Lower lobe of right lung (tissue), 2 donors: ENCODE results near the gene CD99. TPM values are rescaled to one million over a fixed set of nuclear protein-coding genes. Genes with fewer than 3 reads are reported as not detected.
A peak's percentile ranks its signal among the peaks of the same experiment; 100 is the strongest.

Experiments used
- ATAC-seq, 2 donors: fragments of 200-7000 bp; cut with Tn5 transposase; one replicate each; pipeline ENCODE4 v1.9.1; 2020 to 2022; ENCODE audit warnings: mild to moderate bottlenecking in 2 of 2, moderate library complexity in 2 of 2
- DNase-seq: peaks from one replicate; pipeline ENCODE4 v3.0.0-alpha.2; 2020
- H3K27ac ChIP-seq: fragments of 200-600 bp; one replicate; pipeline ENCODE4 v1.8.0; 2022
- H3K27me3 ChIP-seq: fragments of 200-600 bp; one replicate; pipeline ENCODE4 v1.8.0; 2022; ENCODE audit warnings: low read depth
- H3K36me3 ChIP-seq: fragments of 200-600 bp; one replicate; pipeline ENCODE4 v1.8.0; 2022; ENCODE audit warnings: mild to moderate bottlenecking
- H3K4me1 ChIP-seq: fragments of 200-600 bp; one replicate; pipeline ENCODE4 v1.8.0; 2022
- H3K4me3 ChIP-seq: fragments of 200-600 bp; one replicate; pipeline ENCODE4 v1.8.0; 2022; ENCODE audit warnings: mild to moderate bottlenecking
- H3K9me3 ChIP-seq: fragments of 200-600 bp; one replicate; pipeline ENCODE4 v1.8.0; 2022
- intact Hi-C: fragments of 100-400 bp; cut with DNase I; formaldehyde crosslinking; loops from one replicate; pipeline ENCODE4 v1.11.0; 2022
- total RNA-seq: library from RNA; stranded (reverse); fragmentation: NEBNext Ultra II Directional; extraction: Animal tissue kit (Norgen Biotek cat#: 25700); gene quantifications from one replicate; pipeline ENCODE4 v1.2.1, GENCODE V29; 2021
- TF ChIP-seq, protein P1 (sequence below): fragments of 200-600 bp; IDR thresholded peaks from one replicate; pipeline ENCODE4 v1.8.0; 2022; ENCODE audit warnings: antibody characterized with exemption, mild to moderate bottlenecking
- donor health status: DM: no; HTN: yes; CAD: no; lungs with severe emphysema.

The CD99 gene
- total RNA-seq, 1 donor from 2014 or later, result 249 TPM

DNA sequence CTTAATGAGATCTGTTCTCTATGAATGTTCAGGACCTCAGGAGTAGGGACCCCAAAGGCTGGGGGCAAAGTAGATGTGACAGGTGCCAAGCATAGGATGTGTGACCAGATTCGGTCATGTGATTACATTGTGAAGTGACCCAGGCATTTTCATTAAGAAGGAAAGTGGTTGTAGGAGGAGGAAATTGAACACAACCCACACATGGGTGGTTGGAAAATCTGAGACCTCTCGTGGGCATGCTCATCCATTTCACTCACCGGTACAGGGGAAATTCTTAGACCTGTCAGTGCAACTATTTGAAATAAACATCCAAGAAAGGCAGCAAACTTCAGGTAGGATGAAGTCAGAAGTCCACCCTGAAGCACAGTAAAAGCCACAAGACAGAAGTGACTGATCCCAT is 43.5 kb upstream of the CD99 start:
- no peak for ATAC-seq
- intact Hi-C loops, result no loop called here

DNA sequence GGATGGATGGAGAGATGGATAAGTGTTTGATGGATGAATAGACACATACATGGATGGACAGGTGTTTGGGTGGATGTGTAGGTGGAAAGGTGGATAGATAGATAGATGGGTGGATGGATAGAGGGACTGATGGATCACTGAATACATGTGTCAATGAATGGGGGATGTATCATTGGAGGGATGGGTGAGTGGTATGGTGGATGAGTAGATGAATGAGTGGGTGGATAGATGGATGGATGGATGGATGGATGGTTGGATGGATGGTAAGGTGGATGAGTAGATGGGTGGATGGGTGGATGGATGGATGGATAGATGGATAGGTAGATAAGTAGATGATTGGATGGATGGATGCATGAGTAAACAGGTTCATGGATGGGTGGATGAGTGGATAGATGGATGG is 41.1 kb upstream of the CD99 start:
- Histone ChIP-seq H3K4me1 (no peaks in the 10 kb centered on the region), H3K36me3 (no peaks in the 10 kb centered on the region), H3K9me3 (no peaks in the 10 kb centered on the region), H3K4me3 (no peak overlapping the region), H3K27me3 (no peaks in the 10 kb centered on the region), H3K27ac (no peak overlapping the region)
- DNase-seq (no peak), ATAC-seq (no peak)
- TF ChIP-seq, protein P1, sequence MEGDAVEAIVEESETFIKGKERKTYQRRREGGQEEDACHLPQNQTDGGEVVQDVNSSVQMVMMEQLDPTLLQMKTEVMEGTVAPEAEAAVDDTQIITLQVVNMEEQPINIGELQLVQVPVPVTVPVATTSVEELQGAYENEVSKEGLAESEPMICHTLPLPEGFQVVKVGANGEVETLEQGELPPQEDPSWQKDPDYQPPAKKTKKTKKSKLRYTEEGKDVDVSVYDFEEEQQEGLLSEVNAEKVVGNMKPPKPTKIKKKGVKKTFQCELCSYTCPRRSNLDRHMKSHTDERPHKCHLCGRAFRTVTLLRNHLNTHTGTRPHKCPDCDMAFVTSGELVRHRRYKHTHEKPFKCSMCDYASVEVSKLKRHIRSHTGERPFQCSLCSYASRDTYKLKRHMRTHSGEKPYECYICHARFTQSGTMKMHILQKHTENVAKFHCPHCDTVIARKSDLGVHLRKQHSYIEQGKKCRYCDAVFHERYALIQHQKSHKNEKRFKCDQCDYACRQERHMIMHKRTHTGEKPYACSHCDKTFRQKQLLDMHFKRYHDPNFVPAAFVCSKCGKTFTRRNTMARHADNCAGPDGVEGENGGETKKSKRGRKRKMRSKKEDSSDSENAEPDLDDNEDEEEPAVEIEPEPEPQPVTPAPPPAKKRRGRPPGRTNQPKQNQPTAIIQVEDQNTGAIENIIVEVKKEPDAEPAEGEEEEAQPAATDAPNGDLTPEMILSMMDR, result no peak
- intact Hi-C loops, result no loop called here

More for the DNA sequence above, 43.5 kb upstream of the CD99 start:
- no peaks in the 10 kb centered on the region for H3K4me1 ChIP-seq
- TF ChIP-seq, protein P1, result no peak
- no peaks in the 10 kb centered on the region for H3K9me3 ChIP-seq
- H3K27ac ChIP-seq, result no peak overlapping the region
- DNase-seq, result no peak
- H3K27me3 ChIP-seq, result no peaks in the 10 kb centered on the region
- H3K36me3 ChIP-seq, result no peaks in the 10 kb centered on the region
- H3K4me3 ChIP-seq, result no peak overlapping the region

GRCh38 chrX:2650865-2651264 is 40.2 kb upstream of the CD99 start:
- intact Hi-C loops, result no loop called here
- peak; percentile 11 to 60 for ATAC-seq

DNA sequence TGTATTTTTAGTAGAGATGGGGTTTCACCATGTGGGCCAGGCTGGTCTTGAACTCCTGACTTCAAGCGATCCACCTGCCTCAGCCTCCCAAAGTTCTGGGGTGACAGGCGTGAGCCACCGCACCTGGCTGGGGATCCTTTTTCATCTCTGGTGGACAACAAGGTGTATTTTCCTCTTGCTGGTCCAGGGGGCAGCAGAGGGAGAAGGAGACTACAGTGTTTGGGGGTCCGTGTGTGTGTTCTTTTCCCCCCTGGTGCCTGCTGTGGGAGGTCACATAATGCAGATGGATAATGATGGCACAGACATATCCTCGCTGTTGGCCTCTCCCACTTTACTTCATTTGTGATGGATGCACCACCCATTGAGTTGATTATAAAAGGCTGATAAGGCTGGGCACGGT is 39.0 kb upstream of the CD99 start:
- no peak for DNase-seq
- no peaks in the 10 kb centered on the region for H3K4me1 ChIP-seq

More at GRCh38 chrX:2650865-2651264, 40.2 kb upstream of the CD99 start:
- Histone ChIP-seq H3K27me3 (no peaks in the 10 kb centered on the region), H3K4me3 (no peak overlapping the region), H3K4me1 (no peaks in the 10 kb centered on the region), H3K27ac (no peak overlapping the region), H3K9me3 (no peaks in the 10 kb centered on the region), H3K36me3 (no peaks in the 10 kb centered on the region)
- TF ChIP-seq, protein P1, result no peak
- no peak for DNase-seq

GRCh38 chrX:2654436-2655340 is 36.4 kb upstream of the CD99 start:
- TF ChIP-seq, protein P1, result no peak
- intact Hi-C loops, result no loop called here
- H3K27ac ChIP-seq, result no peak overlapping the region
- no peaks in the 10 kb centered on the region for H3K27me3 ChIP-seq
- ATAC-seq (no peak), DNase-seq (no peak)
- no peaks in the 10 kb centered on the region for H3K9me3 ChIP-seq
- no peak overlapping the region for H3K4me3 ChIP-seq
- H3K36me3 ChIP-seq, result no peaks in the 10 kb centered on the region
- no peaks in the 10 kb centered on the region for H3K4me1 ChIP-seq

More for the DNA sequence above, 39.0 kb upstream of the CD99 start:
- Histone ChIP-seq H3K27me3 (no peaks in the 10 kb centered on the region), H3K4me3 (no peak overlapping the region), H3K27ac (no peak overlapping the region), H3K36me3 (no peaks in the 10 kb centered on the region), H3K9me3 (no peaks in the 10 kb centered on the region)
- TF ChIP-seq, protein P1, result no peak
- intact Hi-C loops, result no loop called here
- ATAC-seq, result no peak
